Fibroblast of skin of left biceps (primary cell): ENCODE measurements around the gene CDC14A.

Experiments
- DNase-seq, 2 experiments: peaks; one replicate each; pipeline ENCODE4 v3.0.0-alpha.2; 2013; ENCODE audit warnings: low read depth in 2 of 2

The CDC14A gene

DNA sequence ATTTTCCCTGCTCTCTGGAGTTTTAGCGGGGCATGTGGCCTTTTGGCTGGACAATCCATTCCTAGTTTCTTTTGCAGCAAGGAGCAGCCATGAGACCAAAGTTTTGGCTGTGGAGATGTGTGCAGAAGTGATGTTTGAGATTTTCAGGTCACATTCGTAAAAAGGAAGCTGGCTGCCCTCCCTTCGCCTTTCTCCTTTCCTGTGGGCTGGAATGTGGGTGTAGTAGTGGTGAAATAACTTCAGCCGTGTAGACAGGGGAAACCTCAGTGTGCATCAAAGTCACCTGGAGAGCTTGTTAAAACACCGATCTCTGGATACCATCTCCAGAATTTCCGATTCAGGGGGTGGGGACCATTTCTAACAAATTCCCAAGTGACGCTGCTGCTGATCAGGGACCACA, 180.3 kb downstream of the CDC14A start:
- DNase-seq = no peak

DNA sequence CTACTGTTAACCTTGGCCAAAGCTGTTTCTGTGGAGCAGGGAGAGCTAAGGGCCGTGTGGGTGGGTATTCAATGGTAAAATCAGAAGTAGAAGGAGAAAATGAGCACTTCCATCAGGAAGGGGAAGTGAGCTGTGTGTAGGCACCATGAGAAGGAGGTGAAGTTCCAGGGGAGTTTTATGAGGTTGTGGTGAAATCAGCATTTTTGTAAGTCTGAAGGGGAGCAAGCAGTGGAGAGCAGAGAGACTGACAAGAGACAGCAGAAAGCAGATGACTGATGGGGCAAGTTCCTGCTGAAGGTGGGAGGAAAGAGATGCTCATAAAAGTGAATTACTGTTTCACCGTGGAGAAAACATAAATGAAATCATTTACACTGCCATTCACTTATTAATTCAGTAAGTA, 183.0 kb downstream of the CDC14A start:
- DNase-seq = no peak

DNA sequence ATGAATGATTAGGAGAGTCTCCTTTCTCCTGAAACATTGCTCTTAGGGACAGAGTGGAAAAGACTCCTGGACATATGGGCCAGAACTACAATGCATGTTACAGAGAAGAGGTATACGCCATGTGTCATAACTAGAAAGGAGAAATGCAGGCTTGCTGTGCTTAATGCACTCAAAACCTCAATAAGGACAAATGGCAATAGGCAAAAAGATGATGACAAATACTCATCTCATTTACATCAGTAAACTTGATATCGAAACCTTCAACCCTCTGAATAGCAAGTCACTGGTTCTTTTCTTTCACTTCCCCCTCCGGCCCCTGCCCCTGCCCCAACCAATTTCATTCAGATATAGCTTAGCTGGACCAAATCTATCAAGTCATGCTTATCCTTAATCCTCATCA, 183.7 kb downstream of the CDC14A start:
- DNase-seq = no peak

DNA sequence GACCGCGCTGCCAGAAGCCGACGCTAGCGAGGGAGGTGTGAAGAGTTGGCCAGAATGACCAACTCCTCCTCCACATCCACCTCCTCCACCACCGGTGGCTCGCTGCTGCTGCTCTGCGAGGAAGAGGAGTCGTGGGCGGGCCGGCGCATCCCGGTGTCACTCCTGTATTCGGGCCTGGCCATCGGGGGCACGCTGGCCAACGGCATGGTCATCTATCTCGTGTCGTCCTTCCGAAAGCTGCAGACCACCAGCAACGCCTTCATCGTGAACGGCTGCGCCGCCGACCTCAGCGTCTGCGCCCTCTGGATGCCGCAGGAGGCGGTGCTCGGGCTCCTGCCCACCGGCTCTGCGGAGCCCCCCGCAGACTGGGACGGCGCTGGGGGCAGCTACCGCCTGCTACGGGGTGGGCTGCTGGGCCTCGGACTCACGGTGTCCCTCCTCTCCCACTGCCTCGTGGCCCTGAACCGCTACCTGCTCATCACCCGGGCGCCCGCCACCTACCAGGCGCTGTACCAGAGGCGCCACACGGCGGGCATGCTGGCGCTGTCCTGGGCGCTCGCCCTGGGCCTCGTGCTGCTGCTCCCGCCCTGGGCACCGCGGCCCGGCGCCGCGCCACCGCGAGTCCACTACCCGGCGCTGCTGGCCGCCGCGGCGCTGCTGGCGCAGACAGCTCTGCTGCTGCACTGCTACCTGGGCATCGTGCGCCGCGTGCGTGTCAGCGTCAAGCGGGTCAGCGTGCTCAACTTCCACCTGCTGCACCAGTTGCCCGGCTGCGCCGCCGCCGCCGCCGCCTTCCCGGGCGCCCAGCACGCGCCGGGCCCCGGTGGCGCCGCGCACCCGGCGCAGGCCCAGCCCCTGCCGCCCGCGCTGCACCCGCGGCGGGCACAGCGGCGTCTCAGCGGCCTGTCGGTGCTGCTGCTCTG, 186.9 kb downstream of the CDC14A start:
- no peak for DNase-seq

DNA sequence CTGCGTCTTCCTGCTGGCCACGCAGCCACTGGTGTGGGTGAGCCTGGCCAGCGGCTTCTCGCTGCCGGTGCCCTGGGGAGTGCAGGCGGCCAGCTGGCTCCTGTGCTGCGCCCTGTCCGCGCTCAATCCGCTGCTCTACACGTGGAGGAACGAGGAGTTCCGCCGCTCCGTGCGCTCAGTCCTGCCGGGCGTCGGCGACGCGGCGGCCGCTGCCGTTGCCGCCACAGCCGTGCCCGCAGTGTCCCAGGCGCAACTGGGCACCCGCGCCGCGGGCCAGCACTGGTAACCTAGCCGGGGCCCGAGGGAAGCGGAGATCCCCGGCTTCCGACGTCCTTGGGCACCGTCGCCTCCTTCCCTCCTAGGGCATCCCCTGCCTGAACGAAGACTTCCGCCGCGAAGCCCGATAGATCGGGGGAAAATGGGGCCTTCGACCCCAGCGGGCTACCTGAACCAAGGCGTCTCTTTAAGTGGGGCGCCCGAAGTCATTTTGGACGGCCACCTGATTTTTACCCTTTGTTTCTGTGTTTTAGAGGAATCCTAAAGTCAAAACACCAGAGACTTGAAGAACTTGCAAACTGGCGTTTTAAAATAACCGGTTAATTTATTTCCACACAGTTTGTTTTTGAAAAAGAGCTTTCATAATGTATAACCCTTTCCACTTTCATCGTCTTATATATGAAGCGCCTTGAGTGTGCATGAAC, 187.7 kb downstream of the CDC14A start:
- no peak for DNase-seq

DNA sequence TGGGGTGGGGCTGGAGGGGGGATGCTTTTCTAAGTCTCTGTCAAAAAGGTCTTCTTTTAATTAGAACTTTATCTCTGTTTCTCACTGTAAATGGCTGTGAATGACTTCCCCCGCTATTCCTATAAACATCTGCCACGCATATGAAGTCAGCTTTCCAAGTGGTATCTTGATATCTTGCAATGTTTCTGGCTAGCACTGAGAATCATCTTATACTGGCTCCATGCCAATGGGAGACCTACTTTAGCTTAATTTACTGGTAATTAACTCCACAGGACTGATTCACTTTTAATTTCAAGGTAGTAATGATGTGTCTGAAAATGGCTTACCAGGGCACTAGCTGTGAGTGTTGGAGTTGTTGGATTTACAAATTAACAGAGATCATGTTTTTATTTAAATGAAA, 190.0 kb downstream of the CDC14A start:
- no peak for DNase-seq

DNA sequence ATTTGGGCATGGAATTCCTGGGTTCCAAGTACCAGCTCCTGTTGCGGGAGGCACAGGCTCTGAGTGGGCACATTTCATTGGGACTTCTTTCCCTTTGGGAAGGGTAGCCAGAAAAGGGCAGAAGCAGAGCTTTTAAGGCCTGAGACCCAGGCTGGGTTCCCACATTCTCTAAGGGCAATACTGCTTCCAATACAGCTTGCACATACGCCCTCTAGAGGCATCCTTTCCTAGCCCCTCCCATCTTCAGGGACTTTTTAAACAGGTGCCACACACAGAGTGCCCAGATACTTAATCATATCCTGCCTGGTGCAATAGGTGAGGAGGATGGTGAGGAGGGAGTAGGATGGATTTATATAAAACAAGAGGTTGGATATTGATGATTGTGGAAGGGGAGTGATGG, 191.3 kb downstream of the CDC14A start:
- no peak for DNase-seq

DNA sequence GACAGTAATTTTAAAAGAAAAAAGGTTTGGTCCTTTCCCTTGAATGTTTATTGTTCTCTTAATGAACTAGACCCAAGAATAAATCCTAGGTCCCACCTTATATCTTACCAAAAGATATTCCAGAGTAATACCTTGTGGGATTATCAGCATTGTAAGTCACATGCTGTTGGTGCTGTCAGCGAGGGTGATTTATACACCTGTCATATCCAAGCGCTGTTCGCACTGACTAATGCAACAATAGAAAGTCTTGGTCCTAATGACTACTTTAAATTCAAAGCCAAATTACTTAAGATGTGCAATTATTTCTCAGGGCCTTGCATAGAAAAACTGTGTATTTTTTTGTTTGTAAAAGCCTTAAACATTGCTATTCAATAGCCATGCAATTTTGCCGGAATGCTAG, 192.5 kb downstream of the CDC14A start:
- no peak for DNase-seq

DNA sequence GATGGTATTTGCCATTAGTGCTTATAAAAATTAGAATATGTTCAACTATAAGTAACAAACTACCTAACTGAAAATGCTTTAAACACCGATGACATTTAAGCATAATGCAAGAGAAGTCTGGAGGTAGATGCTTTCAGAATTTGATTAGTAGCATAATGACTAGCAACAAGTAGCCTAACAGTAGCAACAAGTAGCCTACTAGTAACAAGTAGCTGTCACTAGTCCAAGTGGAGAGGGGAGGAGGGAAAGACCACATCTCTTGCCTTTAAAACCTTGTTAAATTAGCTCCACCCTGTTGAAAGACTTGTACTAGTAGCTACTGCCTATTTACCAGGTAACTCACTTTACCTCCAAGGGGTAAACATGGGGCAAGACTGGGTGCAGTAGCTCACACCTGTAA, 193.5 kb downstream of the CDC14A start:
- no peak for DNase-seq

DNA sequence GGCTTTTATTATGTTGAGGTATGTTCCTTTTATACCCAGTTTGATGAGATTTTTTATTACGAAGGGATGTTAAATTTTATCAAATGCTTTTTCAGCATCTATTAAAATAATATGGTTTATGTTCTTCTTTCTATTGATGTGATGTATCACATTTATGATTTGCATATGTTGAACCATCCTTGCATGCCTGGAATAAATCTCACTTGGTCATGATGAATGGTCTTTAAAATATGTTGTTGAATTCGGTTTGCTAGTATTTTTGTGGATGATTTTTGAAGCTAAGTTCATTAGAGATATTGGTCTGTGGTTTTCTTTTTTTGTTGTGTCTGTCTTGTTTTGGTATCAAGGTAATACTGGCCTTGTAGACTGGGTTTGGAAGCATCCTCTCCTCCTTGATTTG, 199.7 kb downstream of the CDC14A start:
- no peak for DNase-seq

DNA sequence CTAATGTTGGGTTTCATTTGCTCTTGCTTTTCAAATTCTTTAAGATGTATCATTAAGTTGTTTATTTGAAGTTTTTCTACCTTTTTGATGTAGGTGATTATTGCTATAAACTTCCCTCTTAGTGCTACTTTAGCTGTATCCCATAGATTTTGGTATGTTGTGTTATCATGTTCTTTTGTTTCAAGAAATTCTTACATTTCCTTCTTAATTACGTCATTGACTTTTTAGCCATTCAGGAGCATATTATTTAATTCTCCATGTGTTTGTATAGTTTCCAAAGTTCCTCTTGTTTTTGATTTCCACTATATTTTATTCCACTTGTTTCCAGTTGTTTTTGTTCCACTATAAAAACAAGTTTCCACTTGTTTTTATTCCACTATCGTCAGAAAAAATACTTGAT, 200.6 kb downstream of the CDC14A start:
- no peak for DNase-seq

DNA sequence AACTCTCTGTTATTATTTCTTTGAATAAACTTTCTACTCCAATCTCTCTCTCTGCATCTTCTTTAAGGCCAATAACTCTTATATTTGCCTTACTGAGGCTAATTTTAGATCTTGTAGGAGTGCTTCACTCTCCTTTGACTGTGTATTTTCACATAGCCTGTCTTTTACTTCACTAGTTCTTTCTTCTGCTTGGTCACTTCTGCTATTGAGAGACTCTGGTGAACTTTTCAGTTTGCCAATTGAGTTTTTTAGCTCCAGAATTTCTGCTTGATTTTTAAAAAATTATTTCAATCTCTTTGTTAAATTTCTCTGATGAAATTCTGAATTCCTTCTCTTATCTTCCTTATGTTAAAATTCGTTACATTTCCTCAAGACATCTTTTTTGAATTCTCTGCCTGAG, 203.9 kb downstream of the CDC14A start:
- no peak for DNase-seq

DNA sequence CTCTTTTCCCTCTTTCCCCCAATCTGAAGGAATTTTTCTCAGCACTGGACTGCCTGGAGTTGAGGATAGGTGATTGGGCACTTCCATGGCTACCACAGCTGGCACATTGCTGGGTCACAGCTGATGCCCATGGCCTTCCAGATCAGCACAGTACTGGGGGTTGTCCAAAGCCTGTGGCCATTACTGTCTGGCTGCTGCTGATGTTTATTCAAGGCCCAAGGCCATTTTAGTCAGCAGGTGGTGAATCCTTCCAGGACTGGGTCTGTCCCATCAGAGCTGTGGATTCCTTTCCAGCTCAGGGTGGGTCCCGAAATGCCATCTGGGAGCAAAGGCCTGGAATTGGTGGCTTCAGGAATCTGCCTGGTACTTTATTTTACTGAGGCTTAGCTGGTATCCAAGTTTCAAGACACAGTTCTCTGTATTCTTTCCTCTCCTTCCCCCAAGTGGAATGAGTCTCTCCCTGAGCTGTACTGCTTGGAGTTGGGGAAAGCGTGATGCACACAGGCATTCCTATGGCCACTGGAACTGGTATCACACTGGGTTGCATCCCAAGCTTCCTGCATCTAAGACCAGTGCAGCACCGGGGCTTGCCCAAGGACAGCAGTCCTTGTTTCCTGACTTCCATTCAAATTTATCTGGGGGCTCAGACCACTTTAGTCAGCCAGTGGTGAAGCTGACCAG, 204.8 kb downstream of the CDC14A start:
- DNase-seq = no peak

DNA sequence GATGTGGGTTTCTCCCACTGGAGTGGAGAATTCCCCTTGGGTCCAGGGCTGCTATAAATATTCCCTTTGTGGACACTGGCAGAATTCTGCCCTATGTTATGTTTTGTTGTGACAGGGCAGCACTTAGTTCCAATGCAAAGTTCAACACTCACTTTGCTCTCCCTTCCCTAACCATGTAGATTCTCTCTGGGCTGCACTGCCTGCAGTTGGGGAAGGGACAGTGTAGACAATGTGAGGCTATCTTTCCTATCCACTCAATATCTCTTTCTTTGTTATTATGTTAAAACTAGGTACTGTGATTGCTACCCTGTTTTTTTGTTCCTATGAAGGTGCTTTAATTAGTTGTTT, 205.3 kb downstream of the CDC14A start:
- DNase-seq = no peak

DNA sequence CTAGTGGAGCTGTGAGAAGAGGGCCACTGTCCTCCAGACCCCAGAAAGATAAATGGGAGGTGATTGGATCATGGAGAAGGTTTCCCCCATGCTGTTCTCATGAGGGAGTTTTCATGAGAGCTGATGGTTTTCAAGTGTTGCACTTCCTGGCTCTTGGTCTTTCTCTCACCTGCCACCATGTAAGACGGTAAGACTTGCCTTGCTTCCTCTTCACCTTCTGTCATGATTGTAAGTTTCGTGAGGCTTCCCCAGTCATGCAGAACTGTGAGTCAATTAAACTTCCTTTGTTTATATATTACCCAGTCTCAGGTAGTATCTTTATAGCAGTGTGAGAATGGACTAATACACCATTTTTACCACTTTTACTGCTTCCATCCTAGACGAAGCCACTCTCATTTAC, 213.2 kb downstream of the CDC14A start:
- no peak for DNase-seq

DNA sequence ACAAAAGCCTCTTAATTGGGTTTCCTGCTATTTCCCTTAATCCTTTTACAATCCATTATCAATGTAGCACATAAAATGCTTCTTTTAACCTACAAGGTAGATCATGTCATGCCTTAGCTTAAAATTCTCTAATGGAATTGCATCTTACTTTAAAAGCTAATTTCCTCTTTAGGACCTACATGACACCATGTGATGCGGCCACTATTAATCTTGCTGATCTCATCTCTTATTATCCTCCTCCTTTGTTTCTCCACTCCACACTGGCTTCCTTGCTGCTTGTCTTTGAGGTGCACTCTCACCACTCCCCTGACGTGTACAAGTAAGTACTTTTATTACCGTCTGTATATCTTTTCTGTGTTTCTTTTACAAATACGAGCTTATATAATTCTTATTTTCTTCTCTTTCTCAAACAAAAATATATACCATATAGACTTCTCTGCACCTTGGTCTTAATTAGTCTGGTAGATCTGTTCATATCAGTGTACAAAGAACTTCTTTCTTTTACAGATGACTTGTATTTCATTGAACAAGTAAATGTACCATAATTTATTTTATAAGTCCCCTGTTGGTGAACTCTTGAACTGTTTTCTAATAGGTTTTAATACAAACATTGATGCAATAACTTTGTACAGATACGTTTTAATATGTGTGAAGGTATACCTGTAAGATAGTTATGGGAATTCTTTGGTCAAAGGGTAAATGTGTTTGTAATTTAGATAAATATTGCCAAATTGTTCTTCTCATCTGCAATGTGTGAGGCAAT, 213.8 kb downstream of the CDC14A start:
- no peak for DNase-seq

DNA sequence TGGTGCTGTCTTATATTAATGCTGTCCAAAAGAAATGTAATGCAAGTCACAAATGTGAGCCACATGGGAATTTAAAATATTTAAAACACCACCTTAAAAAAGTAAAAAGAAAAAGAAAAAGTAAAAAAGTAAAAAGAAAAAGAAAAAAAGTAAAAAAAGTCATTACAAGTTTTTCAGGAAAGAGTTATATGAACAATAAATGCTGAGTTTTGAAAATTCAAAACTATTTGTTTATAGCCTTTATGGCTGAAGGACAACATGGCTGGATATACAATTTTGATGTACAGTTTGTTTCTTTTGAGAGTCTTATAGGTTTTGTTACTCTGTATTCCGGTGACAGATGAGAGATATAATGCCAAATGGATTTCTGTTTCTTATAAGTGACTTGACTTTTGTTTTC, 214.8 kb downstream of the CDC14A start:
- no peak for DNase-seq
